NT2/D1 (cell line): Measurements from ENCODE around the gene KLHDC10.
"Not testable (repeated sequence)": the region's sequence is repeated elsewhere in the genome, so short reads cannot be mapped to it uniquely, and the experiment has no call there.

Experiments used
- DNase-seq: peaks from one replicate; pipeline ENCODE4 v3.0.0-alpha.2; 2011; ENCODE audit warnings: low read depth, low spot score
- H3K27me3 ChIP-seq: 2 replicates; pipeline ENCODE4 v1.6.0; 2011; ENCODE audit warnings: mild to moderate bottlenecking; ENCODE audit not compliant: insufficient read length, insufficient read depth
- H3K36me3 ChIP-seq: 2 replicates; pipeline ENCODE4 v1.6.1; 2011; ENCODE audit warnings: mild to moderate bottlenecking, low read length, mixed read lengths; ENCODE audit not compliant: insufficient read depth, insufficient read length
- H3K4me1 ChIP-seq: 2 replicates; pipeline ENCODE4 v1.5.1; 2011; ENCODE audit not compliant: insufficient read depth, insufficient read length
- H3K4me3 ChIP-seq: 2 replicates; pipeline ENCODE4 v1.5.1; 2011; ENCODE audit warnings: low read depth; ENCODE audit not compliant: insufficient read length
- H3K9ac ChIP-seq: 2 replicates; pipeline ENCODE4 v1.6.0; 2011; ENCODE audit warnings: low read depth; ENCODE audit not compliant: insufficient read length
- H3K9me3 ChIP-seq: 2 replicates; pipeline ENCODE4 v1.5.1; 2011; ENCODE audit warnings: mild to moderate bottlenecking, low read length; ENCODE audit not compliant: insufficient read depth
- SUZ12 ChIP-seq: IDR thresholded peaks from 2 replicates; pipeline ENCODE4 v1.6.1; 2011; ENCODE audit not compliant: insufficient read length, insufficient read depth; ENCODE audit errors: extremely low read depth
- YY1 ChIP-seq: IDR thresholded peaks from 2 replicates; pipeline ENCODE4 v1.6.1; 2011; ENCODE audit not compliant: insufficient read length, insufficient read depth
- ZNF274 ChIP-seq: IDR thresholded peaks from 2 replicates; pipeline ENCODE4 v1.6.1; 2011; ENCODE audit warnings: mild to moderate bottlenecking, low read depth, low read length

The KLHDC10 gene

GRCh38 chr7:130174237-130174959 lies 104.1 kb downstream of the KLHDC10 start:
- Histone ChIP-seq H3K36me3 (peaks cover 45% of the 10 kb centered on the region), H3K27me3 (no peaks in the 10 kb centered on the region), H3K9ac (no peak overlapping the region), H3K4me1 (no peaks in the 10 kb centered on the region), H3K9me3 (no peaks in the 10 kb centered on the region), H3K4me3 (no peak overlapping the region)
- DNase-seq = no peak
- TF ChIP-seq SUZ12 (no peak), ZNF274 (no peak), YY1 (no peak)

GRCh38 chr7:130178251-130178650 lies 107.9 kb downstream of the KLHDC10 start:
- Histone ChIP-seq H3K4me3 (no peak overlapping the region), H3K9ac (no peak overlapping the region), H3K36me3 (peaks cover 61% of the 10 kb centered on the region), H3K27me3 (no peaks in the 10 kb centered on the region), H3K4me1 (no peaks in the 10 kb centered on the region), H3K9me3 (no peaks in the 10 kb centered on the region)
- no peak for DNase-seq
- TF ChIP-seq YY1 (no peak), ZNF274 (no peak), SUZ12 (no peak)

- no peaks in the 10 kb centered on the region for H3K4me1 ChIP-seq
- H3K36me3 ChIP-seq = peaks cover 61% of the 10 kb centered on the region
- DNase-seq = no peak
- no peaks in the 10 kb centered on the region for H3K9me3 ChIP-seq
- no peak overlapping the region for H3K4me3 ChIP-seq
- no peaks in the 10 kb centered on the region for H3K27me3 ChIP-seq
- H3K9ac ChIP-seq = no peak overlapping the region
- TF ChIP-seq YY1 (no peak), SUZ12 (no peak), ZNF274 (no peak)
Measured at GRCh38 chr7:130179631-130180030, 109.3 kb downstream of the KLHDC10 start.

GRCh38 chr7:130180571-130181262 lies 110.4 kb downstream of the KLHDC10 start:
- no peak overlapping the region for H3K4me3 ChIP-seq
- peaks cover 56% of the 10 kb centered on the region for H3K36me3 ChIP-seq
- DNase-seq = no peak
- no peaks in the 10 kb centered on the region for H3K27me3 ChIP-seq
- H3K4me1 ChIP-seq = no peaks in the 10 kb centered on the region
- no peaks in the 10 kb centered on the region for H3K9me3 ChIP-seq
- TF ChIP-seq YY1 (no peak), SUZ12 (no peak), ZNF274 (no peak)
- H3K9ac ChIP-seq = no peak overlapping the region

- no peak for DNase-seq
- H3K4me1 ChIP-seq = no peaks in the 10 kb centered on the region
- no peaks in the 10 kb centered on the region for H3K9me3 ChIP-seq
- H3K9ac ChIP-seq = no peak overlapping the region
- H3K27me3 ChIP-seq = no peaks in the 10 kb centered on the region
- H3K4me3 ChIP-seq = no peak overlapping the region
- peaks cover 55% of the 10 kb centered on the region for H3K36me3 ChIP-seq
- TF ChIP-seq ZNF274 = no peak
Measured at GRCh38 chr7:130181263-130181605, 110.9 kb downstream of the KLHDC10 start.

GRCh38 chr7:130182990-130183389 lies 112.7 kb downstream of the KLHDC10 start:
- no peak overlapping the region for H3K4me3 ChIP-seq
- H3K27me3 ChIP-seq = no peaks in the 10 kb centered on the region
- no peak overlapping the region for H3K9ac ChIP-seq
- DNase-seq = no peak
- H3K9me3 ChIP-seq = no peaks in the 10 kb centered on the region
- no peaks in the 10 kb centered on the region for H3K4me1 ChIP-seq
- H3K36me3 ChIP-seq = peaks cover 51% of the 10 kb centered on the region
- TF ChIP-seq ZNF274 (no peak), SUZ12 (no peak), YY1 (no peak)

GRCh38 chr7:130184349-130184748 lies 114.0 kb downstream of the KLHDC10 start:
- H3K9ac ChIP-seq, H3K4me3 ChIP-seq, H3K4me1 ChIP-seq, H3K9me3 ChIP-seq, DNase-seq, H3K27me3 ChIP-seq: not testable (repeated sequence)
- H3K36me3 ChIP-seq = peaks cover 40% of the 10 kb centered on the region
